Measurements from ENCODE around the gene IRF1. TPM values are rescaled to one million over a fixed set of nuclear protein-coding genes. Genes with fewer than 3 reads are reported as not detected.

Gene IRF1
- total and polyA plus RNA-seq, 7 experiments from 2014 or later: 118 to 632 (median 174) TPM

DNA sequence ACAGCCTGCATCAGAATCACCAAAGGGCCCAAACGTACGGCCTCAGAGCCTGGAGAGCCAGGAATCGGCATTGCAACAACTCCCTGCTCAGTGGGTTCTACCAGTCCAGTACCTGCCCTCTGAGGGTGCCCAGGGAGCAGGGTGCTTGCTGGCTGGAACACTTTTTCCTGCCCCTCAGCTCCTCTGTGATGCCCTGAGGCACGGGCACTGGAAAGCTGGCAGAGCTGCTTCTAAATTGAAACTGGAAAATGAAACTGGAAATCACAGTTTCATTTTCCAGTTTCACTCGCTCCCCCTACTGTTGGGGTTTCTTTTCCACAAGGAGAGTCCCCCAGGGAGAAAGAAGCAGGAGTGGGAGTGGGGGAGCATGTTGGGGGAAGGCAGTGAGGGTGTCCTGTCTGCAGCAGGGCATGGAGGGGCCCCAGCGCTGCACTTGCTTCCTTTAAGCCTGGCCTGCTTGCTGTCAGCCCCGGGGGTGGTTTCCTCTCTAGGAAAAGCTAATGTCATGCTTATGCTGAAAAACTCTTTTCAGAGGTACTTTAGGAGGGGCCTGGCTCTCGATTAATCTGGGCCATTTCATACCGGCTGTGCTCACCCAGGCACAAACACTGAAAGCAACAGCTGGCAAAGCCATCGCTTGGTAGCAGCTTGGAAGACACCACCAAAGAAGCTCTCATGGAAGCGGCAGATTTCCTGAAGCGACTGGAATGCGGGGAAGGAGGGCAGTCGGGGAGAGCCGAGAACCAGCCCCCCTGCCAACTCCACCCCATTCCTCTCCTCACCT lies 26.2 kb downstream of the IRF1 start:
- peak overlapping the region; percentile 59 for H3K4me3 ChIP-seq (ENCODE audit: low read length)
- peaks cover 0 to 4% (median 0%) of the 10 kb centered on the region in 3 experiments for H3K36me3 ChIP-seq (ENCODE audit: control insufficient read depth in 2 of 3, insufficient read depth in 3 of 3, low read length in 3 of 3)
- H3K4me1 ChIP-seq (ENCODE audit: control insufficient read depth in 2 of 2, insufficient read depth in 2 of 2, low read length in 2 of 2): peaks cover 67 to 92% of the 10 kb centered on the region in 2 donors
- ATAC-seq (no peak), DNase-seq (peak in 3 of 9 donors; percentile 23 to 63 (median 30))
- Mint-ChIP-seq H3K27ac (peak overlapping the region; percentile 83 to 95 (median 94)), H3K36me3 (peaks cover 5 to 55% (median 18%) of the 10 kb centered on the region in 5 donors), H3K4me1 (peaks cover 70 to 97% (median 93%) of the 10 kb centered on the region in 7 donors), H3K9me3 (peaks cover 0 to 3% (median 0%) of the 10 kb centered on the region in 11 donors), H3K4me3 (peak overlapping the region; percentile 72 to 87 (median 80)), H3K27me3 (no peaks in the 10 kb centered on the region)
- H3K9me3 ChIP-seq (ENCODE audit: control insufficient read depth in 2 of 3, low read length in 3 of 3): no peaks in the 10 kb centered on the region
- H3K27ac ChIP-seq (ENCODE audit: low read depth, low read length): peak overlapping the region; percentile 69
- ChIA-PET POLR2A (interaction anchor here (0.6 to 13.1 kb wide), 15 partner anchors 8 to 54 kb away, joined by 3 to 268 read pairs (median 19); partner anchors contain the start of gene IRF1), CTCF (interaction anchor here (0.7 to 4.9 kb wide), 10 partner anchors 8 to 49 kb away, joined by 3 to 25 read pairs (median 7); partner anchors contain the start of gene IRF1)
- intact Hi-C loops (cut with micrococcal nuclease): loop anchor here (1.0 kb wide), 2 partner anchors 8 to 9 kb away; no protein-coding TSS in a partner anchor
- no peaks in the 10 kb centered on the region for H3K27me3 ChIP-seq (ENCODE audit: control insufficient read depth in 2 of 2, insufficient read depth in 2 of 2, low read length in 2 of 2)

DNA sequence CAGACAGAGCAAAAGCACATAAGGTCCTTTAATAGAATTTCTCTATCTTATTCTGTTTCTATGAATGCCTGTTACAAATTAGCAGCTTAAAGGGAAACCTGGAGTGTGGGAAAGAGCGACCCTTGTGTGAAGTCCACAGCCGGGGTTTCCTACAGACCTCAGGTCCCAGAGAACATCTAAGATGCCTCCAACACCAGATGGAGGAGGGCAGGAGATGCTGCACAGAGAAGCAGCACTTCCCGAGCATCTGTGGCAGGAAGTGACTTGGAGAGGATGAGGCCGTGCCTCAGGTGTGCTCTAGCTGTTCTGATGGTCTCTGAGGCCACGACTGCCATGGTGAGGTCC lies 26.8 kb downstream of the IRF1 start:
- peak overlapping the region; percentile 69 for H3K27ac ChIP-seq (ENCODE audit: low read depth, low read length)
- Mint-ChIP-seq H3K4me3 (peak overlapping the region; percentile 72 to 87 (median 80)), H3K27ac (peak overlapping the region; percentile 83 to 95 (median 94)), H3K27me3 (no peaks in the 10 kb centered on the region), H3K36me3 (peaks cover 5 to 53% (median 15%) of the 10 kb centered on the region in 5 donors), H3K9me3 (peaks cover 0 to 3% (median 0%) of the 10 kb centered on the region in 11 donors), H3K4me1 (peaks cover 71 to 97% (median 93%) of the 10 kb centered on the region in 7 donors)
- H3K4me1 ChIP-seq (ENCODE audit: control insufficient read depth in 2 of 2, insufficient read depth in 2 of 2, low read length in 2 of 2): peaks cover 71 to 92% of the 10 kb centered on the region in 2 donors
- H3K27me3 ChIP-seq (ENCODE audit: control insufficient read depth in 2 of 2, insufficient read depth in 2 of 2, low read length in 2 of 2): no peaks in the 10 kb centered on the region
- peaks cover 0 to 4% (median 0%) of the 10 kb centered on the region in 3 experiments for H3K36me3 ChIP-seq (ENCODE audit: control insufficient read depth in 2 of 3, insufficient read depth in 3 of 3, low read length in 3 of 3)
- ChIA-PET CTCF (interaction anchor here (1.3 to 4.9 kb wide), 6 partner anchors 7 to 49 kb away, joined by 5 to 25 read pairs (median 12); partner anchors contain the start of gene IRF1), POLR2A (interaction anchor here (0.5 to 13.1 kb wide), 13 partner anchors 7 to 54 kb away, joined by 3 to 268 read pairs (median 23); partner anchors contain the start of gene IRF1)
- ATAC-seq (no peak), DNase-seq (no peak)
- intact Hi-C loops (cut with micrococcal nuclease): loop anchor here (1.0 kb wide), 2 partner anchors 7 to 10 kb away; no protein-coding TSS in a partner anchor
- peak overlapping the region; percentile 59 for H3K4me3 ChIP-seq (ENCODE audit: low read length)
- no peaks in the 10 kb centered on the region for H3K9me3 ChIP-seq (ENCODE audit: control insufficient read depth in 2 of 3, low read length in 3 of 3)

DNA sequence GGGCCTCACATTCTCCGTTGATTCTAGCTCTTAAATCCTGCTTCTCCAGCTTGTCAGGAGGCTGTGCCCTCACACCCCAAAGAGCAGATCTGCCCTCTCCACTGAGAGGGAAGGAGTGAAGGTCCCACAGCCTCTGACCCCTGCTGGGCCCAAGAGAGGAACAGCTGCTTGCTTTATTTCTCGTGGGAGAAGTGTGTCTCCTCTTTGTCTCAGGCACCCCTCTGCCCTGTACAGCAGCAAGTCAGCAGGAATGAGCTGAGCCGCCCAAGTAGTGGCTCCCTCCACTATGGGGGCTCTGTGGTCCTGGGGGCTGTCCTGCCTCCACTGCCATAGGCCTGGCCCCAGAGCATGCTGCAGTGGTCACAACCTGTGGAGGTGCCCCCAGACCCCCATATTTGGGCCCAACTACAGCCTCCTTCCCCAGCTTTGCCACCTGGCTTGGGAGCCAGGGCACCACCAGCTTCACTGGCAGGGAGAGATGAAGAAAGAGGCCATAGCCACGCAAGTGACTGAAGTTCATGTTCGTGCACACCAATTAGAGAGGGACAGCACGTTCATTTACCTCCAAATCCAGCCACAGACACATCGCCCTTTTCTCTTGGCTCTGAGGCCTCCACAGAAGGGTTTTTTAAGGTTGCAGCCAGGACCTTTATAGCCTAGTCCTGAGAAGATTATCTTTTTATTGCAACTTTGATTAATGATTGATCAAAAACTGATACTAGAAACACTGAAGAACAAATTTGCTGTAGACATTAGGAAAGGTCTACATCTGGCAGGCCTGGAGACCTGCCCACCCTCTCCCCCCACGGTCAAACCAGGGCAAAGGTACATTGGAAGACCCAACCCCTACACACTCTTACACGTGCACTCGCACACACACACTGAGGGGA lies 27.5 kb downstream of the IRF1 start:
- POLR2A ChIA-PET: interaction anchor here (0.5 to 13.1 kb wide), 14 partner anchors 7 to 53 kb away, joined by 3 to 268 read pairs (median 15); partner anchors contain the start of gene IRF1
- H3K9me3 Mint-ChIP-seq: peaks cover 0 to 3% (median 0%) of the 10 kb centered on the region in 11 donors
- H3K9me3 ChIP-seq (ENCODE audit: control insufficient read depth in 2 of 3, low read length in 3 of 3): no peaks in the 10 kb centered on the region

DNA sequence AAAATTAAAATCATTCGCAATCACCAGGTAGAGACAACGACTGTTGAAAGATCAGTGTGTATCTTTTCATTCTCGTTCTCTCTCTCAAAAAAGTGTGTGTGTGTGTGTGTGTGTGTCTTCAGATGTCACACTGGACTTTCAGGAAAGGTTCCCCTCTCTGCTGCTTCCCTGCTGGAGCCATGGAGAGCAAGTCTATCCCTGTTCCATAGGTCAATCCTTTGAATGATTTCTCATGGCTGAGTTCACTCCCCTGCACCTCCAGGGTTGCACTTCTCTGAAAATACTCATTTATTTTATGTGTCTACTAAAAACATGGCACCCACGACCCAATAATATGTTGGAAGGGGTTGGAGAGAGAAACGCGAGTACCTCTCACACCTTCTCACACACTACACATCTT lies 28.2 kb downstream of the IRF1 start:
- Histone ChIP-seq H3K9me3 (ENCODE audit: control insufficient read depth in 2 of 3, low read length in 3 of 3) (no peaks in the 10 kb centered on the region), H3K4me1 (ENCODE audit: control insufficient read depth in 2 of 2, insufficient read depth in 2 of 2, low read length in 2 of 2) (peaks cover 80 to 97% of the 10 kb centered on the region in 2 donors), H3K27me3 (ENCODE audit: control insufficient read depth in 2 of 2, insufficient read depth in 2 of 2, low read length in 2 of 2) (no peaks in the 10 kb centered on the region), H3K27ac (ENCODE audit: low read depth, low read length) (no peak overlapping the region), H3K4me3 (ENCODE audit: low read length) (no peak overlapping the region), H3K36me3 (ENCODE audit: control insufficient read depth in 2 of 3, insufficient read depth in 3 of 3, low read length in 3 of 3) (peaks cover 0 to 4% (median 0%) of the 10 kb centered on the region in 3 experiments)
- DNase-seq: peak in 1 of 9 donors; percentile 8
- ATAC-seq: no peak
- H3K9me3 Mint-ChIP-seq: peaks cover 0 to 3% (median 0%) of the 10 kb centered on the region in 11 donors
- no peaks in the 10 kb centered on the region for H3K27me3 Mint-ChIP-seq
- intact Hi-C loops (cut with micrococcal nuclease): no loop called here
- H3K36me3 Mint-ChIP-seq: peaks cover 5 to 55% (median 13%) of the 10 kb centered on the region in 5 donors
- peak overlapping the region in 8 of 9 donors; percentile 39 to 94 (median 78) for H3K27ac Mint-ChIP-seq
- H3K4me1 Mint-ChIP-seq: peaks cover 76 to 97% (median 93%) of the 10 kb centered on the region in 7 donors
- ChIA-PET POLR2A (interaction anchor here (0.9 to 13.1 kb wide), 8 partner anchors 6 to 52 kb away, joined by 4 to 268 read pairs (median 50); partner anchors contain the start of gene IRF1), CTCF (no interaction called here)
- H3K4me3 Mint-ChIP-seq: peak overlapping the region in 2 of 10 donors; percentile 14 to 85

More for the DNA sequence above, 27.5 kb downstream of the IRF1 start:
- no peaks in the 10 kb centered on the region for H3K27me3 ChIP-seq (ENCODE audit: control insufficient read depth in 2 of 2, insufficient read depth in 2 of 2, low read length in 2 of 2)
- ATAC-seq (no peak), DNase-seq (peak in 1 of 9 donors; percentile 7)
- peaks cover 5 to 55% (median 13%) of the 10 kb centered on the region in 5 donors for H3K36me3 Mint-ChIP-seq
- H3K4me1 Mint-ChIP-seq: peaks cover 72 to 97% (median 93%) of the 10 kb centered on the region in 7 donors
- no peak overlapping the region for H3K4me3 ChIP-seq (ENCODE audit: low read length)
- H3K36me3 ChIP-seq (ENCODE audit: control insufficient read depth in 2 of 3, insufficient read depth in 3 of 3, low read length in 3 of 3): peaks cover 0 to 4% (median 0%) of the 10 kb centered on the region in 3 experiments
- intact Hi-C loops (cut with micrococcal nuclease): no loop called here
- H3K27ac Mint-ChIP-seq: peak overlapping the region; percentile 83 to 95 (median 94)
- no peaks in the 10 kb centered on the region for H3K27me3 Mint-ChIP-seq
- peaks cover 78 to 95% of the 10 kb centered on the region in 2 donors for H3K4me1 ChIP-seq (ENCODE audit: control insufficient read depth in 2 of 2, insufficient read depth in 2 of 2, low read length in 2 of 2)
- peak overlapping the region; percentile 69 for H3K27ac ChIP-seq (ENCODE audit: low read depth, low read length)
- CTCF ChIA-PET: interaction anchor here (0.7 to 4.9 kb wide), 3 partner anchors 6 to 41 kb away, joined by 3 to 24 read pairs (median 8); no protein-coding TSS in a partner anchor
- peak overlapping the region; percentile 72 to 87 (median 80) for H3K4me3 Mint-ChIP-seq

DNA sequence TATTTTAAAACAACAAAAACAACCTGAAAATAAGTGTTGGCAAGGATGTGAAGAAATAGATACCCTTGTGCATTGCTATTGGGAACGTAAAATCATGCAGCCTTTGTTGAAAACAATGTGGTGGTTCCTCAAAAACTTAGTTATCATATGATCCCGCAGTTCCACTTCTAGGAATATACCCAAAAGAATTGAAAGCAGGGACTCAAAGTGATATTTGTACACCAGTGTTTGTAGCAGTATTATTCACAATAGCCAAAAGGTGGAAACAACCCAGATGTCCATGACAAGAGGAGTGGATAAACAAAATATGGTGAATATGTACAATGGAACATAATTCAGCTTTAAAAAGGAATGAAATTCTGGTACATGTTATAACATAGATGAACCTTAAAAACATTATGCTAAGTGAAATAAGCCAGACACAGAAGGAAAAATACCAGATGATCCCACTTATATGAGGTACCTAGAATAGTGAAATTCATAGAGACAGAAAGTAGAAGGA lies 29.0 kb downstream of the IRF1 start:
- H3K27me3 Mint-ChIP-seq: no peaks in the 10 kb centered on the region
- ChIA-PET CTCF (no interaction called here), POLR2A (interaction anchor here (2.2 kb wide), 1 partner anchor 11 kb away, joined by 16 read pairs; no protein-coding TSS in a partner anchor)
- Histone ChIP-seq H3K4me3 (ENCODE audit: low read length) (no peak overlapping the region), H3K9me3 (ENCODE audit: control insufficient read depth in 2 of 3, low read length in 3 of 3) (no peaks in the 10 kb centered on the region), H3K27me3 (ENCODE audit: control insufficient read depth in 2 of 2, insufficient read depth in 2 of 2, low read length in 2 of 2) (no peaks in the 10 kb centered on the region), H3K27ac (ENCODE audit: low read depth, low read length) (no peak overlapping the region), H3K36me3 (ENCODE audit: control insufficient read depth in 2 of 3, insufficient read depth in 3 of 3, low read length in 3 of 3) (peaks cover 0 to 4% (median 0%) of the 10 kb centered on the region in 3 experiments), H3K4me1 (ENCODE audit: control insufficient read depth in 2 of 2, insufficient read depth in 2 of 2, low read length in 2 of 2) (peaks cover 80 to 97% of the 10 kb centered on the region in 2 donors)
- DNase-seq (no peak), ATAC-seq (no peak)
- peaks cover 76 to 97% (median 93%) of the 10 kb centered on the region in 7 donors for H3K4me1 Mint-ChIP-seq
- H3K27ac Mint-ChIP-seq: peak overlapping the region; percentile 13 to 94 (median 79)
- peaks cover 0 to 3% (median 0%) of the 10 kb centered on the region in 11 donors for H3K9me3 Mint-ChIP-seq
- peak overlapping the region in 5 of 10 donors; percentile 2 to 31 (median 8) for H3K4me3 Mint-ChIP-seq
- intact Hi-C loops (cut with micrococcal nuclease): no loop called here
- peaks cover 5 to 52% (median 13%) of the 10 kb centered on the region in 5 donors for H3K36me3 Mint-ChIP-seq

Measured in naive thymus-derived CD4-positive, alpha-beta T cell (primary cell).